CD4-positive, alpha-beta T cell treated with Interleukin-21 for 1 hour (primary cell): Measurements from ENCODE around the gene PKHD1.

ENCODE experiments used
- DNase-seq: peaks from one replicate; pipeline ENCODE4 v3.0.0-alpha.2; 2020

Gene PKHD1

DNA sequence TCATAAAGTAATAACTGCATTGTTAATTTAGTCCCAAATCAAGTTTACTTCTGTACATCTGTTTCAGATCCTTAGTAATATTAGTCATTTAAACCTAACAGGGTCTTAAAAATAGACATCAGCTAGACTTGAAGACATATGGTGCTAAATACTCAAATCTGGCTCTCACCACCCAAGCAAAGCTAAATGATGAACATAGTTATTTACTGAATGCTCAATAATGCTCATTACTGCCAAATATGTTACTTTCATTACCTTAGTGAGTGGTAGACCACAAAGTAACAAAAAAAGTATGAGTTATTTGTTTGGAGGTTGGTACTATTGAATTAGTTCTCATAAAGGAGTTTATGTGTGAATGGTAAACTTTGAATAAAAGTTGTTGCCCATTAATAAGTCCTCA, 502.1 kb downstream of the PKHD1 start:
- DNase-seq = no peak

DNA sequence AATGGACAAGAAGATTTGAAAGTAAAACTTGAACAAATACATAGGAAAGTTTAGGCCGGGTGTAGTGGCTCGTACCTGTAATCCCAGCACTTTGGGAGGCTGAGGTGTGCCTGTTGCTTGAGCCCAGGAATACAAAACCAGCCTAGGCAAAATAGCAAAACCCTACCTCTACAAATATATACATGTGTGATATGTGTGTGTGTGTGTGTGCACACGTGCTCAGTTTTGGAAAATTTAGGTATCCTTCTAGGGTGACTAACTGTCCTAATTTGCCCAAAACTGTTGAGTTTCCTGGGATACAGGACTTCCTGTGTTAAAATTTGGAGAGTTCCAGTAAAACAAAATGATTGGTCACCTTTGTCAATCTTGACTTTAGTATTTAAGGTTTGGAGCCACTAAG, 503.2 kb downstream of the PKHD1 start:
- no peak for DNase-seq

DNA sequence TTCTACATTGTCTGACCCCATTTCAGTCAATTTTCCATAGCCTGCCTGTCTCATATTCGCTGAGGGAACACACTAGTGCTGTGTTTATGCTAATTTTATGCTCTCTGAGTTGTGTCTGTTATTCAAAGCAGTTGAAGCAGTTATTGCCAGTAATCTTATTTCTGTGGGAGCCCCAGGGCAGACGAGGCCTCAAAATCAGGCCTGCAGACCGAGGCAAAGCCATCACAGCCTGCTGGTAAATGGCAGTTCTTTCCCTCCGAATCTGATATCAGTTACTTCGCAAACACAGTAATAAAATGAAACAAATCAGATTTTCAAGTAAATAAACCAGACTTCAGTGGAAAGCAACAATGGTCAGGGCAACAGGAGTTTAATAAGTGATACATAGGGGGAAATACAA, 508.4 kb downstream of the PKHD1 start:
- no peak for DNase-seq

DNA sequence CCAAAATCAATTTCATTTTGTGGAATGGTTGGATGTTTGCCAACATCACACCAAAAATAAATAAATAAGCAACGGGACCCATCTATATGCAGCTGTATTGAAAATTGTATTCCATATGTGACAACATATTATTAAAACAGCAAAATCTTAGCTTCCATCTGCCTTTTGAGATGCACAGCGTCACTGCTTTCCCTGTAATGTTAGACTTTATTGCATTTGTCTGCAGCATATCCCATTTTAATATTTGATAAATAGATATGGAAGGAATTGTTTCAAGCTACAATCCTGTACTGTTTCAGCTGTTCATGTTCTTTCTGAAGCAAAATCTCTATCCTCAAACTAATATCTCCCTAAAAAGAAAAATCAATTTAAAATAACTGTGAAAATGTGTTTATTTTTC, 509.1 kb downstream of the PKHD1 start:
- no peak for DNase-seq

DNA sequence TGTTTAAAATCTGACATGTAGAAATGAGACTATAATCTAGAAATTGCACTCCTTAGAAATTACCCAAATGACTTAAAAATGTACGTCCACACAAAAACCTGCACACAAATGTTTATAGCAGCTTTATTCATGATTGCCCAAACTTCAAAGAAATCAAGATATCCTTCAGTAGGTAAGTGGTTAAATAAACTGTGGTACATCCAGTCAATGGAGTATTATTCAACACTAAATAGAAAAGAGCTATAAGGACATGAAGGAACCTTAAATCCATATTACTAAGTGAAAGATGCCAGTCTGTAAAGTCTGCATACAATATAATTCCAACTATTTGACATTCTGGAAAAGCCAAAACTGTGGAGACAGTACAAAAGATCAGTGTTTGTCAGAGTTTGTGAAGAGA, 513.4 kb downstream of the PKHD1 start:
- no peak for DNase-seq

DNA sequence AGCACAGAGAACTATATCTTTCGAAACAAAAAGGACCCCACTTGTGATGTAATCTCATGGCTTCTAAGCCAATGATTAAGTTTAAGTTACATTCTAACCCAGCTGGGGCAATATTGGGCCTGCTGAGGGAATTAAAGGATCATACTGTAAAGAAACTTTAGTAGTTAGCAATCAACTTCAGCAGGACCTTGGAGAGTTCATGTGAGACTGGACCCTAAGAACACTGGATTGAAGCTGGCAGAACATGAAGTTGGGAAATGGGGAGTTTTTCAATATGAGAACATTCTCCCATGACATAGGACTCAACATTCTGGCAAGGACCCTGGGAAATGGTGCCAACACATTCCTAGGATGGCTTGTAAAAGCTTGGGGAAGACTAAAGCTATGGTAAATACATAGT, 516.2 kb downstream of the PKHD1 start:
- no peak for DNase-seq

DNA sequence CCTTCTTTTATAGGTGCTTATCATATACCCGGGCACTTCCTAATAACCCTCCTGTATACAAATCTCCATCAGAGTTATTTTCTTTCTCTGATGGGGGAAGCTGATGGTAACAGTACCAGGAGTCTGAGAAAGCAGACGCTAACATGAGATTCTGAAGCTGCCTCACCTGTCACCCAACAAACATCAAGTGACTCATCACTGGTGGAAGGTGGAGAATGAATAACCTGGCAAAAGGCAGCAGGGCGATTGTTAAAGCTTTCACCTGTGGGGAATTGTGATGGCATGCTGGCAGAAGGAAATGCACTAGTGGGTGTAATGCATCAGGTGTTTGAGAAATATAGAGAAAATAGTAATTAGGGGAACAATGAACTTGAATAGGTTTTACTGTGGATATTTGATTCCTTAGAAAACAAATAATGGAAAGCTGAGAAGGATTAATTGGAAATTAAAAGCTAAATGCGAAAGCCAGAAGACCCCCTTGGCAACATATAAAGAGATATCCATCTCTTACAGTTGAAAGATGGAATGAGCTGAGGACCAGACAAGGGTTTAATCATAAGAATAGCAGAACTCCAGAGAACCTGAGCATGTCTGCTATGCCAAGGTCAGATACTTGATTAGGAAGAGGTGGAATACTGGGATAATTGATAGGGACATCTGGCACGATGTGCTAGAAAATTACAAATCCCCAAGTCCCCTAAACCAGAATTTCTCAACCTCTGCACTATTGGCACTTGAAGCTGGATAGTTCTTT, 517.1 kb downstream of the PKHD1 start:
- DNase-seq = no peak

DNA sequence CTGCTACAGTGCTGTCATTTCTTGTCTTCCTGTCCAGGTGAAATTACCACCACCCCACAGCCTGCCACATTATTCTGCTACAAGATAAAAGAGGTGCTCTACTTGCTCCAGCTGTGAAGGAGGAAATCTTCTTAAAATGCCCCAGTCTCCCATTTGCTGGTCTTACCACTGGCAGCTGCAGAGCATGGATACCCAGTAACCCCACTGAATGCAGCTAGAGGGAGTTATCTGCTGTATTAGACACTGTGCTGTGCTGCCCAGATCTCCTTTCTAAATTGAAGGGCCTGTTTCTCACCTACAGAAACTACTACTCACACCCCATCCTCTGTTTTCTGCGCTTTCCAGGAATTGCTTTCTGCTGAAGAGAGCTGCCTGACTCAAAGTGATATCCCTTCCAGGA, 517.8 kb downstream of the PKHD1 start:
- no peak for DNase-seq

DNA sequence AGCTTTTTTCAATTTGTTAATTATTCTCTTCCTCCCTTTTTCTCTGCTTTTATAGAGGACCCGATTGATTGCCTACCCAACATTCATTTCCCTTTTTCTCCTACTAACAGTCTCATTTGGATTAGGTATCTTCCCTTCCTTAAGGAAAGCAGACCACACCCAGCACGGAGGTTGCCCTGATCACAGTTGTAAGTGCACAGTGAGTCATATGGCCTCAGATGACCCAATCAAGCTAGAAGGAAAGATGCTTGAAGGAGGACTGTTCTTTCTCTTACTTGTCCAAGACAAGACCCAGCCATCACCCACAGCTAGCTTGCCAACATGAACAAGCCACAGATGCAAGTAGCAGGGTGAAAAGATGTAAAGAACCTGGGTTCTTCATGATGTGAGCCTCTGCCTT, 518.6 kb downstream of the PKHD1 start:
- DNase-seq = no peak

DNA sequence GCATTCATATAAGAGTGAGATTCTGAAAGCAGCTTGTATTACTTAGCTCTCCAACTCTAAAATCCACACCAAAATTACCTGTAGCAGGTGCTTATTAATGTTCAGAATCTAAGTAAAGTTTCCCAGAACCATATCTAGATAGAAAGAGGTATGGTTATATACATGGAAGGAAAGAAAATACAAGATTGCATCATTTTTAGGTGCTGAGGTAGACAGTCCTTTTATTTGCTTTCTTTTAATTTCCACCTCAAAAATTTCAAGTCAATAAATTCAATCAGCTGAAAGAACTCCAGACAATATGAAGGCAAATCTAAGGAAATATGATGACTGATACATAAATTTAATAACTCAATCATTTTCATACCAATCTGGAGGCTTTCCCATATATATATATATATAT, 521.9 kb downstream of the PKHD1 start:
- DNase-seq = no peak
